Cardiac muscle cell (in vitro differentiated cells and primary cell): ENCODE results near the gene PRKAG2. TPM values are rescaled to one million over a fixed set of nuclear protein-coding genes. Genes with fewer than 3 reads are reported as not detected.
A peak's percentile ranks its signal among the peaks of the same experiment; 100 is the strongest.

Experiments used
- DNase-seq, 2 donors: peaks; one replicate each; pipeline versions ENCODE4 v3.0.0 to v3.0.0-alpha.2; 2010 to 2017; ENCODE audit warnings: low read depth in 1 of 2, low spot score in 1 of 2
- H3K27ac ChIP-seq: fragments of 200-600 bp; sonication (generic); 2 replicates; pipeline ENCODE4 v1.5.1; 2016
- H3K27me3 ChIP-seq: fragments of 200-600 bp; sonication (generic); 2 replicates; pipeline ENCODE4 v1.6.0; 2016; ENCODE audit warnings: control low read depth
- H3K36me3 ChIP-seq: fragments of 200-600 bp; sonication (generic); 2 replicates; pipeline ENCODE4 v1.5.1; 2016; ENCODE audit warnings: control low read depth
- H3K4me1 ChIP-seq: fragments of 200-600 bp; sonication (generic); 2 replicates; pipeline ENCODE4 v1.8.1; 2017; ENCODE audit warnings: low read depth, mild to moderate bottlenecking, mixed run types
- H3K4me3 ChIP-seq: fragments of 200-600 bp; sonication (generic); 2 replicates; pipeline ENCODE4 v1.5.1; 2016; ENCODE audit warnings: mild to moderate bottlenecking
- H3K9me3 ChIP-seq: fragments of 200-600 bp; sonication (generic); 2 replicates; pipeline ENCODE4 v1.5.1; 2017; ENCODE audit warnings: low read depth, mild to moderate bottlenecking, control low read depth
- CTCF ChIP-seq: IDR thresholded peaks from 2 replicates; pipeline ENCODE4 v1.5.1; 2012; ENCODE audit warnings: low read depth, mild to moderate bottlenecking, low read length
- polyA plus RNA-seq: library from polyadenylated mRNA; unstranded; fragments of >200 nt; fragmentation: Nextera tagmentation; extraction: Ambion mirVana; gene quantifications from 2 replicates; pipeline ENCODE4 v1.2.1, GENCODE V29; 2016
- total RNA-seq: library from RNA; depleted of rRNA; stranded (reverse); fragments of >200 nt; gene quantifications from 2 replicates; pipeline ENCODE4 v1.2.3, GENCODE V29; 2016

PRKAG2 gene
- total and polyA plus RNA-seq, 2 experiments from 2014 or later = 43.4 to 85.3 TPM

- TF ChIP-seq CTCF = no peak
- DNase-seq = no peak
- peaks cover 10% of the 10 kb centered on the region for H3K27me3 ChIP-seq
- no peaks in the 10 kb centered on the region for H3K4me1 ChIP-seq
- no peak overlapping the region for H3K27ac ChIP-seq
- H3K4me3 ChIP-seq = no peak overlapping the region
- no peaks in the 10 kb centered on the region for H3K36me3 ChIP-seq
- H3K9me3 ChIP-seq = no peaks in the 10 kb centered on the region
These were observed 67.6 kb downstream of the PRKAG2 start for GRCh38 chr7:151809146-151809863.

GRCh38 chr7:151808400-151809145 is 68.3 kb downstream of the PRKAG2 start:
- H3K4me1 ChIP-seq = no peaks in the 10 kb centered on the region
- no peak for TF ChIP-seq CTCF
- peaks cover 2% of the 10 kb centered on the region for H3K27me3 ChIP-seq
- H3K36me3 ChIP-seq = no peaks in the 10 kb centered on the region
- no peak for DNase-seq
- no peak overlapping the region for H3K4me3 ChIP-seq
- no peaks in the 10 kb centered on the region for H3K9me3 ChIP-seq
- H3K27ac ChIP-seq = no peak overlapping the region

- TF ChIP-seq CTCF = no peak
- Histone ChIP-seq H3K4me1 (no peaks in the 10 kb centered on the region), H3K27me3 (no peaks in the 10 kb centered on the region), H3K4me3 (no peak overlapping the region), H3K36me3 (no peaks in the 10 kb centered on the region), H3K27ac (no peak overlapping the region), H3K9me3 (no peaks in the 10 kb centered on the region)
- DNase-seq = no peak
These were observed 69.1 kb downstream of the PRKAG2 start for GRCh38 chr7:151807846-151808245.

- TF ChIP-seq CTCF = no peak
- Histone ChIP-seq H3K36me3 (no peaks in the 10 kb centered on the region), H3K27me3 (no peaks in the 10 kb centered on the region), H3K4me1 (no peaks in the 10 kb centered on the region), H3K9me3 (no peaks in the 10 kb centered on the region), H3K27ac (no peak overlapping the region), H3K4me3 (no peak overlapping the region)
- DNase-seq = no peak
These were observed 69.8 kb downstream of the PRKAG2 start for GRCh38 chr7:151806952-151807775.

GRCh38 chr7:151806204-151806603 is 70.7 kb downstream of the PRKAG2 start:
- no peaks in the 10 kb centered on the region for H3K9me3 ChIP-seq
- no peaks in the 10 kb centered on the region for H3K27me3 ChIP-seq
- H3K36me3 ChIP-seq = no peaks in the 10 kb centered on the region
- no peak overlapping the region for H3K4me3 ChIP-seq
- no peaks in the 10 kb centered on the region for H3K4me1 ChIP-seq
- no peak overlapping the region for H3K27ac ChIP-seq
- DNase-seq = peak in 1 of 2 donors; percentile 21
- no peak for TF ChIP-seq CTCF
